Measurements from ENCODE around the gene PICK1. TPM values are rescaled to one million over a fixed set of nuclear protein-coding genes. Genes with fewer than 3 reads are reported as not detected.
"Not testable (repeated sequence)": the region's sequence is repeated elsewhere in the genome, so short reads cannot be mapped to it uniquely, and the experiment has no call there.

The PICK1 gene
- total RNA-seq, 1 donor from 2014 or later: 22.9 TPM

GRCh38 chr22:38118182-38118581, 61.0 kb downstream of the PICK1 start:
- Histone ChIP-seq H3K36me3 (ENCODE audit: insufficient read depth, low read length) (no peaks in the 10 kb centered on the region), H4K20me1 (ENCODE audit: insufficient read depth, low read length) (no peaks in the 10 kb centered on the region), H3K27me3 (ENCODE audit: insufficient read depth, low read length) (no peaks in the 10 kb centered on the region), H2AFZ (ENCODE audit: low read depth, low read length) (no peak overlapping the region), H3K9me3 (ENCODE audit: insufficient read depth, low read depth, low read length) (no peaks in the 10 kb centered on the region), H3K4me1 (ENCODE audit: insufficient read depth, low read length) (no peaks in the 10 kb centered on the region), H3K9ac (ENCODE audit: low read length) (no peak overlapping the region), H3K27ac (ENCODE audit: low read depth, low read length) (no peak overlapping the region), H3K79me2 (ENCODE audit: insufficient read depth, low read length) (no peaks in the 10 kb centered on the region), H3K4me2 (ENCODE audit: low read length) (no peak overlapping the region), H3K4me3 (ENCODE audit: insufficient read depth, low read depth, low read length) (no peak overlapping the region)
- H3K4me1 Mint-ChIP-seq (ENCODE audit: low read depth, unreplicated experiment): no peaks in the 10 kb centered on the region
- no peak for DNase-seq (ENCODE audit: low read depth)
- no peak for FAIRE-seq
- H3K36me3 Mint-ChIP-seq (ENCODE audit: low read depth, unreplicated experiment): no peaks in the 10 kb centered on the region
- peaks cover 14% of the 10 kb centered on the region for H3K27me3 Mint-ChIP-seq (ENCODE audit: low read depth, unreplicated experiment)
- H3K4me3 Mint-ChIP-seq (ENCODE audit: unreplicated experiment): no peak overlapping the region
- no peaks in the 10 kb centered on the region for H3K9me3 Mint-ChIP-seq (ENCODE audit: unreplicated experiment)
- H3K27ac Mint-ChIP-seq (ENCODE audit: unreplicated experiment): no peak overlapping the region
- TF ChIP-seq EZH2 (IDR thresholded peaks at IDR 0.05; ENCODE audit: insufficient read depth, low read length) (no peak), CTCF (IDR thresholded peaks at IDR 0.05; ENCODE audit: insufficient read depth, low read depth, low read length) (no peak)

GRCh38 chr22:38118747-38119146, 61.5 kb downstream of the PICK1 start:
- not testable (repeated sequence) for DNase-seq (ENCODE audit: low read depth); H3K4me3 Mint-ChIP-seq (ENCODE audit: unreplicated experiment); H3K9me3 Mint-ChIP-seq (ENCODE audit: unreplicated experiment); H2AFZ ChIP-seq (ENCODE audit: low read depth, low read length); H3K79me2 ChIP-seq (ENCODE audit: insufficient read depth, low read length); H4K20me1 ChIP-seq (ENCODE audit: insufficient read depth, low read length); H3K4me2 ChIP-seq (ENCODE audit: low read length); H3K27ac Mint-ChIP-seq (ENCODE audit: unreplicated experiment); H3K9ac ChIP-seq (ENCODE audit: low read length); H3K9me3 ChIP-seq (ENCODE audit: insufficient read depth, low read depth, low read length); H3K36me3 Mint-ChIP-seq (ENCODE audit: low read depth, unreplicated experiment); H3K4me1 Mint-ChIP-seq (ENCODE audit: low read depth, unreplicated experiment); H3K4me1 ChIP-seq (ENCODE audit: insufficient read depth, low read length); H3K4me3 ChIP-seq (ENCODE audit: insufficient read depth, low read depth, low read length); FAIRE-seq; H3K36me3 ChIP-seq (ENCODE audit: insufficient read depth, low read length); H3K27ac ChIP-seq (ENCODE audit: low read depth, low read length); H3K27me3 ChIP-seq (ENCODE audit: insufficient read depth, low read length)
- H3K27me3 Mint-ChIP-seq (ENCODE audit: low read depth, unreplicated experiment): peaks cover 11% of the 10 kb centered on the region

- DNase-seq (ENCODE audit: low read depth): no peak
- H3K36me3 Mint-ChIP-seq (ENCODE audit: low read depth, unreplicated experiment): no peaks in the 10 kb centered on the region
- FAIRE-seq: no peak
- H3K9me3 Mint-ChIP-seq (ENCODE audit: unreplicated experiment): no peaks in the 10 kb centered on the region
- Histone ChIP-seq H4K20me1 (ENCODE audit: insufficient read depth, low read length) (no peaks in the 10 kb centered on the region), H3K79me2 (ENCODE audit: insufficient read depth, low read length) (no peaks in the 10 kb centered on the region), H3K9ac (ENCODE audit: low read length) (no peak overlapping the region), H3K4me3 (ENCODE audit: insufficient read depth, low read depth, low read length) (no peak overlapping the region), H3K36me3 (ENCODE audit: insufficient read depth, low read length) (no peaks in the 10 kb centered on the region), H3K4me1 (ENCODE audit: insufficient read depth, low read length) (no peaks in the 10 kb centered on the region), H3K27me3 (ENCODE audit: insufficient read depth, low read length) (no peaks in the 10 kb centered on the region), H3K27ac (ENCODE audit: low read depth, low read length) (no peak overlapping the region), H3K4me2 (ENCODE audit: low read length) (no peak overlapping the region), H2AFZ (ENCODE audit: low read depth, low read length) (no peak overlapping the region), H3K9me3 (ENCODE audit: insufficient read depth, low read depth, low read length) (no peaks in the 10 kb centered on the region)
- no peak overlapping the region for H3K27ac Mint-ChIP-seq (ENCODE audit: unreplicated experiment)
- H3K4me3 Mint-ChIP-seq (ENCODE audit: unreplicated experiment): no peak overlapping the region
- H3K4me1 Mint-ChIP-seq (ENCODE audit: low read depth, unreplicated experiment): peaks cover 3% of the 10 kb centered on the region
- TF ChIP-seq EZH2 (IDR thresholded peaks at IDR 0.05; ENCODE audit: insufficient read depth, low read length) (no peak), CTCF (IDR thresholded peaks at IDR 0.05; ENCODE audit: insufficient read depth, low read depth, low read length) (no peak)
- H3K27me3 Mint-ChIP-seq (ENCODE audit: low read depth, unreplicated experiment): peaks cover 13% of the 10 kb centered on the region
Observed at GRCh38 chr22:38120359-38121110, 63.3 kb downstream of the PICK1 start.

All from astrocyte (in vitro differentiated cells and primary cell).